Measurements from ENCODE around the gene RPRM.

- TF ChIP-seq POLR2AphosphoS5 (IDR thresholded peaks at IDR 0.05; ENCODE audit: low read depth, low read length) = no peak
- TF ChIP-seq POLR2A (IDR thresholded peaks at IDR 0.05; ENCODE audit: low read depth, low read length) = no peak
- no peak for TF ChIP-seq POU2F2 (IDR thresholded peaks at IDR 0.05; ENCODE audit: low read depth, low read length)
- TF ChIP-seq SPI1 (IDR thresholded peaks at IDR 0.05; ENCODE audit: low read depth, low read length) = peak; percentile 45; the same call in 1 of the 2 replicates
- TF ChIP-seq TAF1 (IDR thresholded peaks at IDR 0.05; ENCODE audit: low read depth, low read length) = no peak
These were observed at the start of gene RPRM for GRCh38 chr2:153478289-153479261.

Data from GM12891 (cell line).